HG03565 (cell line): ENCODE measurements around the gene SNAPC3.

Experiments
- ATAC-seq: cut with Tn5 transposase; IDR thresholded peaks from one replicate; pipeline ENCODE4 v1.9.1; 2021; ENCODE audit warnings: mild to moderate bottlenecking, moderate library complexity; ENCODE audit not compliant: unreplicated experiment

The SNAPC3 gene

GRCh38 chr9:15485836-15486666 is 63.4 kb downstream of the SNAPC3 start:
- no peak for ATAC-seq

GRCh38 chr9:15491950-15492349 is 69.3 kb downstream of the SNAPC3 start:
- no peak for ATAC-seq

DNA sequence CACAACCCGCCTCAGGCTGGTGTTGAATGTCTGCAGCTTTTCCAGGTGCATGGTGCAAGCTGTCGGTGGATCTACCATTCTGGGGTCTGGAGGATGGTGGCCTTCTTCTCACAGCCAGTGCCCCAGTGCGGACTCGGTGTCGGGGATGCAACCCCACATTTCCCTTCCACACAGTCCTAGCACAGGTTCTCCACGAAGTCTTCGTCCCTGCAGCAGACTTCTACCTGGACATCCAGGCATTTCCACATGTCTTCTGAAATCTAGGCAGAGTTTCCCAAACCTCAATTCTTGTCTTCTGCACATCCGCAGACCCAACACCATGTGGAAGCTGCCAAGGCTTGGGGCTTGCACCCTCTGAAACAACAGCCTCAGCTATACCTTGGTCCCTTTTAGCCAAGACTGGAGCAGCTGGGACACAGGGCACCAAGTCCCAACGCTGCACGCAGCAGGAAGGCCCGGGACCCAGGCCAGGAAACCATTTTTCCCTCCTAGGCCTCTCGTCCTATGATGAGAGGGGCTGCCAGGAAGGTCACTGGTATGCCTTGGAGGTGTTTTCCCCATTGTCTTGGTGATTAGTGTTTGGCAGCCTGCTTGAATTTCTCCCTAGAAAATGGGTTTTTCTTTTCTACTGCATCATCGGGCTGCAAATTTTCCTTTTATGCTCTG is 69.9 kb downstream of the SNAPC3 start:
- no peak for ATAC-seq

DNA sequence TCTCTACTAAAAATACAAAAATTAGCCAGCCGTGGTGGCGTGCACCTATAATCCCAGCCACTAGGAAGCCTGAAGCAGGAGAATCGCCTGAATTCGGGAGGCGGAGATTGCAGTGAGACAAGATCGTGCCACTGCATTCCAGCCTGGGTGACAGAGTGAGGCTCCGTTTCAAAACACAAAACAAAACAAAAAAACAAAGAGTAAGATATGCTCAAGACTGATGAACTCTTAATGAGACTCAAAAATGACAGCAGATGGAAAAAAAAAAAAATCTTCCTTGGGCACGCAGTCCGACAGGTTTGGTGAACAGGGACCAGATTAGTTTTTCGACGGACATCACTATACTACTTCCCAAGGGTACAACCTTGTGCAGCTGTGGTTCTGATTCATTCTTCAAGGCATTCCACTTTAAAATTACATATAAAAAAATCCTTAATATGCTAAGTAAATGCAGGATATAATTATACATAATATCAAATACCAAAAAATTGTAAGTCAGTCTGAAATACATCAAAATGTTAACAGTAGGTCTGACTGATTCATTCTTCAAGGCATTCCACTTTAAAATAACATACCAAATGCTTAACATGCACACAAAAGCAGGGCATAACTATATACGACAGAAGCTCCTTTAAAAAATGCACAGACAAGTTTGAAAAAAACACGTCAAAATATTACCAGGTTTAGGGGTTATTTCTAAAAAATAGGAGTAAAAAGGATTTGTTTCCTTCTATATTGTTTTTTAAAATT is 75.7 kb downstream of the SNAPC3 start:
- no peak for ATAC-seq

GRCh38 chr9:15499139-15499538 is 76.5 kb downstream of the SNAPC3 start:
- no peak for ATAC-seq

- ATAC-seq, result no peak
Measured at GRCh38 chr9:15501179-15501578, 78.5 kb downstream of the SNAPC3 start.

DNA sequence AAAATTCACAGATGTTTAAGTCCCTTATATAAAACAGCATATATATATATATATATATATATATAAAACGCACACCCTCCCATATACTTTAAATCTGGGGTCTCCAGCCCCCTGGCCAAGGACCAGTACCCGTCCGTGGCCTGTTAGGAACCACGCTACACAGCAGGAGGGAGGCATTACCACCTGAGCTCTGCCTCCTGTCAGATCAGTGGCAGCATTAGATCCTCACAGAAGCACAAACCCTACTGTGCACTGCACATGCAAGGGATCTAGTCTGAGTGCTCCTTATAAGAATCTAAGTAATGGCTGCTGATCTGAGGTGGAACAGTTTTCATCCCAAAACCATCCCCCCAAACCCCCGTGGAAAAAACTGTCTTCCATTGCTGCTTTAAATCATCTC is 79.1 kb downstream of the SNAPC3 start:
- no peak for ATAC-seq

GRCh38 chr9:15505921-15506320 is 83.2 kb downstream of the SNAPC3 start:
- no peak for ATAC-seq

DNA sequence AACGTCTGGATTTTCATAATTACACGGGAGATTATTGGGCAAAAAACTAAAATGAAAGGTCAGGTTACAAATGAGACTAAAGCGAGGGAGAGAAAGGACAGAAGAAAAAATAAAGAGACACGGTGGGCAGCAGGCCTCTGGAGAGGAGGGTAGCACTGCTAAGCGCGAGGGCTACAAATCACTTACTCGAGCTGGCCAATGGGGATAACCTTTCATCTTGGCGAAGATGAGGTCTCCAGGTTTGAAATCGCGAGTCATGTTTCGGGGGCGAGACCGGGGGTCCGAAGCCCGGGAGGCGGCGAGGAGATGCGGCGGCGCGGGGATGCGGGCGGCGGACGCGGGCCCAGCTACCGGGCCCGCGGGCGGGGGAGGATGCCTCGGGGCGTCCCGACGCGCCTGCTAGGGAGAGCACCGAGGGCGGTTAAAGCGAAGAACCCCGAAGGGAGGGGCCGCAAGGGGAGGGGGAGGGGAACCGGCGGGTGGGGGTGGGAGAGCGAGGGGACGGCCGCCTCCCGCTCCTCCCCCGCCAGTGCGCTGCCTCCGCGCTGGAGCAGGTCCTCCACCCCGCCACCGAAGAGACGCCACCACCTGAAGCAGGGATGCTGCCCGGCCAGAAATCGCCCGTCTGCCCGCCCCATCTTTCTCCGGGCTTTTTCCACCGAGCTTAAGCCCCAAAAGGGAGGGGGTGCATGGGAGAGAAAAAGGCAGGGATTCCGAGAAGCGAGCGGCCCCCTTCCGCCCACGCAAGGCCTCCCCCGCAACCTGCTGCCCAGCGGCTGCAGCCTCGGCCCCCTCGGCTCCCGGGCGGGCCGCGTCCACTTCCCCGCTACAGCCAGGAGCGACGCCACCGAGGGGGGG is 87.5 kb downstream of the SNAPC3 start:
- ATAC-seq, result peak; percentile 25

DNA sequence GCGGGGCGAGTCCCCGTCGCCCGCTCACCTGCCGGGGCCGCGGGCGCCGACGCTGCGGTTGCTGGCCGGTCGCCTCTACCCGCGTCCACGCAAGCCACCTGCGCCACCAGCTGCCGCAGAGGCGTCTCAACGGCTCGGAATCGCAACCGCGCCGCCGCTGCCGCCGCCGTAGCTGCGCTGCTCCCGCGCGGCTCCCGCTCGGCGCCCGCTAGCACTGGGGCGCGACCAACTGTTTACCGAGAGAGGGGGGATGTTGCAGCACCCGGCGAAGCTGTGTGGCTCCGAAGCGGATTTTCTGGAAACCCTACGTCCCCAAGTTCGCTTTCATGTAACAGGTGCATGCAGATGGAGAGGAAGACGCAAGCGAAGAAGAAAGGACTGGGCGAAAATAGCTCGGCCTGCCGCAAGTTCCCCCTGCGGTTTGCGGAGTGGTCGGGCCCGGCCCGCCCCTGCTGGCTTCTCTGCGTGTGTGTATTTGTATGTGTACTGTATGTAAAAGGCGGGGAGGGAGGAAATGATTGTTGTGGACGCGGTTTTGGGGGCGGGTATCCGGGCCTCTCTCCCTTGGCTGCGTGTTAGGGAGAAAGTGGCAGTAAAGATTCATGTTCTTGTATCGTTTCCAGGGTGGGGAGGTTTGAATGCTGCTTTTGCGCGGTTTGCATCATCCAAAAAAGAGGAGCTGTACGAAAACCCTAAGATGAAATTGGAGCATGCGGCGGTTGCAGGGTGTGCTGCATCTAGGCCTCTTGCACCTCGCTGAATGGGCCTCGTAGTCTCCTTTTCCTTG is 88.3 kb downstream of the SNAPC3 start, which contains the start of gene PSIP1:
PSIP1 (minus strand) TSS at position 182 of the 787 bp plus-strand sequence. CDS start 782 bp downstream, outside the sequence.
- peak; percentile 62 for ATAC-seq
